GM18907 (cell line): ENCODE measurements around the gene C1orf74.
"Not testable (repeated sequence)": the region's sequence is repeated elsewhere in the genome, so short reads cannot be mapped to it uniquely, and the experiment has no call there.

Source experiments
- ATAC-seq: cut with Tn5 transposase; IDR thresholded peaks from one replicate; pipeline ENCODE4 v1.9.1; 2021; ENCODE audit warnings: mild to moderate bottlenecking, moderate library complexity; ENCODE audit not compliant: unreplicated experiment

Gene C1orf74

GRCh38 chr1:209805875-209806760 lies 21.8 kb upstream of the C1orf74 start, which contains the start of gene IRF6:
Gene IRF6 (minus strand): TSS chr1:209806142. CDS start chr1:209801413, 4,729 bp downstream.
- peak; percentile 92 for ATAC-seq

- ATAC-seq: no peak
Observed at GRCh38 chr1:209805341-209805781, 21.0 kb upstream of the C1orf74 start.

GRCh38 chr1:209803568-209803967 lies 19.2 kb upstream of the C1orf74 start:
- no peak for ATAC-seq

- no peak for ATAC-seq
Observed at GRCh38 chr1:209802780-209803152, 18.4 kb upstream of the C1orf74 start.

- ATAC-seq: no peak
Observed at GRCh38 chr1:209802117-209802779, 17.9 kb upstream of the C1orf74 start.

- ATAC-seq: no peak
Observed at GRCh38 chr1:209800984-209801834, 16.9 kb upstream of the C1orf74 start.

- no peak for ATAC-seq
Observed at GRCh38 chr1:209797978-209798639, 13.8 kb upstream of the C1orf74 start.

- ATAC-seq: not testable (repeated sequence)
Observed at GRCh38 chr1:209793711-209794110, 9.4 kb upstream of the C1orf74 start.

- ATAC-seq: no peak
Observed at GRCh38 chr1:209791920-209792319, 7.6 kb upstream of the C1orf74 start.

- no peak for ATAC-seq
Observed at GRCh38 chr1:209790286-209791193, 6.2 kb upstream of the C1orf74 start.

- no peak for ATAC-seq
Observed at GRCh38 chr1:209789245-209789644, 4.9 kb upstream of the C1orf74 start.

- no peak for ATAC-seq
Observed at GRCh38 chr1:209787551-209787950, 3.2 kb upstream of the C1orf74 start.

GRCh38 chr1:209786146-209786545 lies 1.8 kb upstream of the C1orf74 start:
- ATAC-seq: no peak

GRCh38 chr1:209785592-209785991 lies 1.2 kb upstream of the C1orf74 start:
- ATAC-seq: no peak

- ATAC-seq: no peak
Observed at GRCh38 chr1:209783386-209783785, 973 bp downstream of the C1orf74 start.

- ATAC-seq: no peak
Observed at GRCh38 chr1:209780268-209780667, 4.1 kb downstream of the C1orf74 start.

GRCh38 chr1:209778102-209778501 lies 6.3 kb downstream of the C1orf74 start:
- no peak for ATAC-seq

GRCh38 chr1:209777587-209777986 lies 6.8 kb downstream of the C1orf74 start:
- no peak for ATAC-seq

- no peak for ATAC-seq
Observed at GRCh38 chr1:209775678-209776077, 8.7 kb downstream of the C1orf74 start.

GRCh38 chr1:209774592-209774991 lies 9.8 kb downstream of the C1orf74 start:
- ATAC-seq: peak; percentile 66
